ENCODE results near the gene TMEM139.

The TMEM139 gene

DNA sequence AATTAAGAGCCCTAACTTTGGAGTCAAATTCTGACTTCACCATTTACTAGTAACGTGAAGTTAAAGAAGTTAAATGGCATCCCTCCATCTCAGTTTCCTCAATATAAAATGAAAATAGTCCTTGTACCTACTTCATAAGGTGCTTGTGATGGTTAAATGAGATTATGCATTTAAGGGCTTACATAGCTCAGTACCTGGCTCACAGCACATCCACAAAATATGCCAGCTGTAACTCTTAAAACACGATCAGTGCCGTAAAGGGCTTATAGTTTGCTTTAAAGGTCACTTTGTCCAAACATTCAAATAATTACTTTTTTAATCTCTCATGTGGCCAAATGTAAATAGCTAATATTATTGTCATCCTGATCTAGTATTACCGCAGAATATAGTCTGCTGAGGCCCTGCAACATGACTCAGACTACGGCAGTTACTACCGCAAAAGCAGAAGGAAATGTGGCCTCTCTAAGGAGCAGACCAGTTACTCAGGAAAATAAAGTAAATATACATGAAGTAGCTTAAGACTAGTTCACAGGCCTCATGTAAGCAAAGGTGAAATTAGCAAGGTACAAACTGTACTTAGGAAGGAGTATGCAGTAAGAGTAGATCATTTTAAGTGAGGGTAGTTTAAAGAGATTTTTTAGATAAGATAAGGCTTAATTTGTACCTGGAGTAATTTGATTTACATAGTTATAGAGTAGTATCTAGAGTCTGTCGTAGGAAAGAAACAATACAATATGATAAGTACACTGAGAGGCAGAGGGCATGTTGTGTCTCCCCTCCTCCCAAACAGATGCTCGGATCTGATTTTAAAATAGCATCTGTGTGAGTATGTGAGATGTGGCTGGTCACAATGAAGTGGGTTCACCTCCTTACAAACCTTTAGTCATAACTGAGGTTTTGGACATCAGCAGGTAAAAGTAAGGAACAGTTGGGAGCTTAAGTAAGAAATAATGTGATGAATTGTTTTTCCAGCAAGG is 16.5 kb downstream of the TMEM139 start:
- ChIA-PET CTCF (interaction anchor here (0.6 to 3.3 kb wide), 6 partner anchors 9 to 78 kb away, joined by 3 to 49 read pairs (median 8); no protein-coding TSS in a partner anchor), POLR2A (interaction anchor here (0.7 kb wide), 2 partner anchors 13 to 61 kb away, joined by 3 read pairs; partner anchors contain the start of gene CASP2)
- no peak overlapping the region for H3K27ac ChIP-seq (ENCODE audit: extremely low read depth, low read depth, low read length)
- H3K4me1 ChIP-seq (ENCODE audit: control insufficient read depth, insufficient read depth, low read length), result no peaks in the 10 kb centered on the region
- peaks cover 28 to 92% of the 10 kb centered on the region in 2 experiments; a peak in 2 of 3 replicates for H3K36me3 ChIP-seq (ENCODE audit: control insufficient read depth in 2 of 2, insufficient read depth in 1 of 2, low read length in 2 of 2)
- TF ChIP-seq, protein P1, sequence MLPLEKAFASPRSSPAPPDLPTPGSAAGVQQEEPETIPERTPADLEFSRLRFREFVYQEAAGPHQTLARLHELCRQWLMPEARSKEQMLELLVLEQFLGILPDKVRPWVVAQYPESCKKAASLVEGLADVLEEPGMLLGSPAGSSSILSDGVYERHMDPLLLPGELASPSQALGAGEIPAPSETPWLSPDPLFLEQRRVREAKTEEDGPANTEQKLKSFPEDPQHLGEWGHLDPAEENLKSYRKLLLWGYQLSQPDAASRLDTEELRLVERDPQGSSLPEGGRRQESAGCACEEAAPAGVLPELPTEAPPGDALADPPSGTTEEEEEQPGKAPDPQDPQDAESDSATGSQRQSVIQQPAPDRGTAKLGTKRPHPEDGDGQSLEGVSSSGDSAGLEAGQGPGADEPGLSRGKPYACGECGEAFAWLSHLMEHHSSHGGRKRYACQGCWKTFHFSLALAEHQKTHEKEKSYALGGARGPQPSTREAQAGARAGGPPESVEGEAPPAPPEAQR (tag by site-specific recombination; IDR thresholded peaks at IDR 0.05), result no peak
- TF ChIP-seq ZSCAN4 (tag by site-specific recombination; IDR thresholded peaks at IDR 0.05) (no peak), ZNF416 (tag by site-specific recombination; IDR thresholded peaks at IDR 0.05) (no peak), REPIN1 (tag by site-specific recombination; IDR thresholded peaks at IDR 0.05; ENCODE audit: low read depth) (no peak), KLF1 (tag by site-specific recombination; IDR thresholded peaks at IDR 0.05) (no peak), ZNF114 (tag by site-specific recombination; IDR thresholded peaks at IDR 0.05) (no peak)
- TF ChIP-seq, protein P2, sequence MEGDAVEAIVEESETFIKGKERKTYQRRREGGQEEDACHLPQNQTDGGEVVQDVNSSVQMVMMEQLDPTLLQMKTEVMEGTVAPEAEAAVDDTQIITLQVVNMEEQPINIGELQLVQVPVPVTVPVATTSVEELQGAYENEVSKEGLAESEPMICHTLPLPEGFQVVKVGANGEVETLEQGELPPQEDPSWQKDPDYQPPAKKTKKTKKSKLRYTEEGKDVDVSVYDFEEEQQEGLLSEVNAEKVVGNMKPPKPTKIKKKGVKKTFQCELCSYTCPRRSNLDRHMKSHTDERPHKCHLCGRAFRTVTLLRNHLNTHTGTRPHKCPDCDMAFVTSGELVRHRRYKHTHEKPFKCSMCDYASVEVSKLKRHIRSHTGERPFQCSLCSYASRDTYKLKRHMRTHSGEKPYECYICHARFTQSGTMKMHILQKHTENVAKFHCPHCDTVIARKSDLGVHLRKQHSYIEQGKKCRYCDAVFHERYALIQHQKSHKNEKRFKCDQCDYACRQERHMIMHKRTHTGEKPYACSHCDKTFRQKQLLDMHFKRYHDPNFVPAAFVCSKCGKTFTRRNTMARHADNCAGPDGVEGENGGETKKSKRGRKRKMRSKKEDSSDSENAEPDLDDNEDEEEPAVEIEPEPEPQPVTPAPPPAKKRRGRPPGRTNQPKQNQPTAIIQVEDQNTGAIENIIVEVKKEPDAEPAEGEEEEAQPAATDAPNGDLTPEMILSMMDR (tag by site-specific recombination; IDR thresholded peaks at IDR 0.05), result no peak
- no peaks in the 10 kb centered on the region for H3K9me3 ChIP-seq (ENCODE audit: control insufficient read depth, insufficient read depth, low read depth, low read length)
- no peak overlapping the region for H3K4me3 ChIP-seq (ENCODE audit: low read depth, low read length)

DNA sequence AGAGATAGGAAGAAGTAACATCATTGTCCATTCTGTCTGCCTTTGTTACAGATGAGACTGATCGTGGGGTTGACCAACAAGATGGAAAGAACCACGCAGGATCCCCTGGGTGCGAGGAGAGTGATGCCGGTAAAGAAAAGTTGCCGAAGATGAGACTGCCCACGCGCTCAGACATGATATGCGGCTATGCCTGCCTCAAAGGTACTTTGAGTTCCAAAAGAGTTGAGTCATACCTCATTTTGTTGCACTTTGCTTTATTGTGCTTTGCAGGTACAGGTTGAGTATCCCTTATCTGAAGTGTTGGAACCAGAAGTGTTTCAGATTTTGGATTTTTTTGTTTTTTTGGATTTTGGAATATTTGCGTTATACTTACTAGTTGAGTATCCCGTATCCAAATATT is 19.0 kb downstream of the TMEM139 start:
- Histone ChIP-seq H3K4me1 (ENCODE audit: control insufficient read depth, insufficient read depth, low read length) (no peaks in the 10 kb centered on the region), H3K36me3 (ENCODE audit: control insufficient read depth in 2 of 2, insufficient read depth in 1 of 2, low read length in 2 of 2) (peaks cover 27 to 95% of the 10 kb centered on the region in 2 experiments), H3K9me3 (ENCODE audit: control insufficient read depth, insufficient read depth, low read depth, low read length) (no peaks in the 10 kb centered on the region), H3K27ac (ENCODE audit: extremely low read depth, low read depth, low read length) (no peak overlapping the region), H3K4me3 (ENCODE audit: low read depth, low read length) (no peak overlapping the region)
- TF ChIP-seq ZNF311 (tag by site-specific recombination; IDR thresholded peaks at IDR 0.05; ENCODE audit: borderline replicate concordance), result no peak
- TF ChIP-seq ZNF501 (tag by site-specific recombination; IDR thresholded peaks at IDR 0.05), result no peak
- TF ChIP-seq, protein P3, sequence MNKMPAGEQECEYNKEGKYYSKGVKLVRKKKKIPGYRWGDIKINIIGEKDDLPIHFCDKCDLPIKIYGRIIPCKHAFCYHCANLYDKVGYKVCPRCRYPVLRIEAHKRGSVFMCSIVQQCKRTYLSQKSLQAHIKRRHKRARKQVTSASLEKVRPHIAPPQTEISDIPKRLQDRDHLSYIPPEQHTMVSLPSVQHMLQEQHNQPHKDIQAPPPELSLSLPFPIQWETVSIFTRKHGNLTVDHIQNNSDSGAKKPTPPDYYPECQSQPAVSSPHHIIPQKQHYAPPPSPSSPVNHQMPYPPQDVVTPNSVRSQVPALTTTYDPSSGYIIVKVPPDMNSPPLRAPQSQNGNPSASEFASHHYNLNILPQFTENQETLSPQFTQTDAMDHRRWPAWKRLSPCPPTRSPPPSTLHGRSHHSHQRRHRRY (tag by site-specific recombination; IDR thresholded peaks at IDR 0.05), result no peak
- no peak for TF ChIP-seq ZNF747 (tag by site-specific recombination; IDR thresholded peaks at IDR 0.05)
- no peak for TF ChIP-seq ZNF658 (tag by site-specific recombination; IDR thresholded peaks at IDR 0.05)
- no peak for TF ChIP-seq KLF7 (tag by site-specific recombination; IDR thresholded peaks at IDR 0.05; ENCODE audit: borderline replicate concordance)
- ChIA-PET POLR2A (no interaction called here), CTCF (interaction anchor here (0.6 to 4.4 kb wide), 4 partner anchors 40 to 64 kb away, joined by 3 to 35 read pairs (median 6); partner anchors contain the start of gene GSTK1)

DNA sequence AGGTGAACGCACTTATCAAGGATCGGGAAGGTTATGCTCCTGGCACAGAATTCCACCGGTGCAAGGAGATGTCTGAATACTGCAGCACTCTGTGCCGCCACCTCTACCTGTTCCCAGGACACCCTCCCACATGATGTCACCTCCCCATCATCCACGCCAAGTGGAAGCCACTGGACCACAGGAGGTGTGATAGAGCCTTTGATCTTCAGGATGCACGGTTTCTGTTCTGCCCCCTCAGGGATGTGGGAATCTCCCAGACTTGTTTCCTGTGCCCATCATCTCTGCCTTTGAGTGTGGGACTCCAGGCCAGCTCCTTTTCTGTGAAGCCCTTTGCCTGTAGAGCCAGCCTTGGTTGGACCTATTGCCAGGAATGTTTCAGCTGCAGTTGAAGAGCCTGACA is 20.2 kb downstream of the TMEM139 start:
- H3K9me3 ChIP-seq (ENCODE audit: control insufficient read depth, insufficient read depth, low read depth, low read length), result no peaks in the 10 kb centered on the region
- ChIA-PET POLR2A (no interaction called here), CTCF (interaction anchor here (0.6 to 4.4 kb wide), 23 partner anchors 8 to 134 kb away, joined by 3 to 35 read pairs (median 5); partner anchors contain the start of genes CLCN1, GSTK1 and TAS2R40)
- H3K4me3 ChIP-seq (ENCODE audit: low read depth, low read length), result no peak overlapping the region
- H3K27ac ChIP-seq (ENCODE audit: extremely low read depth, low read depth, low read length), result no peak overlapping the region
- H3K36me3 ChIP-seq (ENCODE audit: control insufficient read depth in 2 of 2, insufficient read depth in 1 of 2, low read length in 2 of 2), result peaks cover 20 to 92% of the 10 kb centered on the region in 2 experiments
- no peaks in the 10 kb centered on the region for H3K4me1 ChIP-seq (ENCODE audit: control insufficient read depth, insufficient read depth, low read length)
- no peak for TF ChIP-seq KLF10 (tag by site-specific recombination; IDR thresholded peaks at IDR 0.05)
- TF ChIP-seq ZBTB10 (tag by site-specific recombination; IDR thresholded peaks at IDR 0.05), result no peak
- TF ChIP-seq PRDM10 (tag by site-specific recombination; IDR thresholded peaks at IDR 0.05), result no peak
- TF ChIP-seq ZNF514 (tag by site-specific recombination; IDR thresholded peaks at IDR 0.05), result no peak

All from HEK293 (cell line).